NB4 (cell line): Measurements from ENCODE around the gene OR6K3.

Experiments used
- DNase-seq: peaks from one replicate; pipeline ENCODE4 v3.0.0; 2010; ENCODE audit warnings: low read depth
- H3K4me3 ChIP-seq: one replicate; pipeline ENCODE4 v1.5.1; 2011; ENCODE audit warnings: mild to moderate bottlenecking, low read depth, low read length, moderate library complexity
- MAX ChIP-seq: IDR thresholded peaks from 2 replicates; pipeline ENCODE4 v1.6.1; 2011; ENCODE audit warnings: low read depth, low read length
- MYC ChIP-seq: IDR thresholded peaks from 2 replicates; pipeline ENCODE4 v1.6.1; 2011; ENCODE audit warnings: low read depth, low read length
- POLR2A ChIP-seq: IDR thresholded peaks from 2 replicates; pipeline ENCODE4 v1.6.1; 2011; ENCODE audit warnings: mild to moderate bottlenecking; ENCODE audit not compliant: insufficient read length; ENCODE audit errors: extremely low read depth
- TF ChIP-seq, protein P1 (sequence below): IDR thresholded peaks from one replicate; pipeline ENCODE4 v1.5.1; 2012; ENCODE audit warnings: low read depth, low read length

Gene OR6K3

DNA sequence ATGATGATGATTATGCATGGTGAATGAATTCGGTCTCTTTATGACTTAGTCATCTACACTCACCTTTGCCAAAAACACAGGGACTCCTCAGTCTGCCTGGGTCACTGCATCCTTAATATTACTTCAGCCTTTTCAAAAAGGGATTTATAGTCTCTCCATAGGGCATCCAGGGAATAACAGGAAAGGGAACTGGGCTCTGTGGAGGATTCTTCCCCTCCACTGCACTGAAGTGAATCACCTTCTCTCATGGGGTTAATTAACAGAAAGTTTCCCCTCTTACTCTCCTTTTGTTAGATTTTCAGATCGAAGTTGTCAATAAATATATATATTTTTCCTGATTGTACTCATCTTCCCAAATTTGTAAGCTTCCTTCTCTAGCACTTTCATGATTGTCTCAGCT lies at the start of gene OR6K3:
OR6K3 (minus strand) TSS at position 101 of the 400 bp plus-strand sequence. CDS start 2,605 bp downstream, outside the sequence.
- no peak for DNase-seq
- H3K4me3 ChIP-seq: no peak within 1 kb of the TSS
- no peak for TF ChIP-seq POLR2A
- no peak for TF ChIP-seq MAX
- TF ChIP-seq, protein P1, sequence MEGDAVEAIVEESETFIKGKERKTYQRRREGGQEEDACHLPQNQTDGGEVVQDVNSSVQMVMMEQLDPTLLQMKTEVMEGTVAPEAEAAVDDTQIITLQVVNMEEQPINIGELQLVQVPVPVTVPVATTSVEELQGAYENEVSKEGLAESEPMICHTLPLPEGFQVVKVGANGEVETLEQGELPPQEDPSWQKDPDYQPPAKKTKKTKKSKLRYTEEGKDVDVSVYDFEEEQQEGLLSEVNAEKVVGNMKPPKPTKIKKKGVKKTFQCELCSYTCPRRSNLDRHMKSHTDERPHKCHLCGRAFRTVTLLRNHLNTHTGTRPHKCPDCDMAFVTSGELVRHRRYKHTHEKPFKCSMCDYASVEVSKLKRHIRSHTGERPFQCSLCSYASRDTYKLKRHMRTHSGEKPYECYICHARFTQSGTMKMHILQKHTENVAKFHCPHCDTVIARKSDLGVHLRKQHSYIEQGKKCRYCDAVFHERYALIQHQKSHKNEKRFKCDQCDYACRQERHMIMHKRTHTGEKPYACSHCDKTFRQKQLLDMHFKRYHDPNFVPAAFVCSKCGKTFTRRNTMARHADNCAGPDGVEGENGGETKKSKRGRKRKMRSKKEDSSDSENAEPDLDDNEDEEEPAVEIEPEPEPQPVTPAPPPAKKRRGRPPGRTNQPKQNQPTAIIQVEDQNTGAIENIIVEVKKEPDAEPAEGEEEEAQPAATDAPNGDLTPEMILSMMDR: no peak
- no peak for TF ChIP-seq MYC

DNA sequence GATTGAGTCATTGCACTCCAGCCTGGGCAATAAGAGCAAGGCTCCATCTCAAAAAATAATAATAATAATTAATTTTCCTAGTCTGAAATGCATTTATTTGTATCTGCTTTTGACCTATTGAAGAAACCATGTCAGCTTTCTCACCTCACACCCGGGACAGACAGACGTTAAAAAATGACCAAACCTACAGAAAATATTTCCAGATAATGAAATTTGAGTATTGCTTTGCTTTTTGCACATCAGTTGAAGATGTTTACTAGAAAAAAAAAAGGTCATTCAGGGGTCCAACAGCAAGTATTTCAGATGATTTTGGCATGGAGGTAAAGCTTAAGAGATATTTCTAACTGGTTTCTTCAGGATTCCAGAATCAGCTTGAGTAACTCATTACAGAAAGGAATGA lies 33.9 kb upstream of the OR6K3 start, which contains the start of gene OR6K6:
OR6K6 (plus strand) TSS at position 301 of the 400 bp plus-strand sequence. CDS start 168 bp downstream, outside the sequence.
- TF ChIP-seq MYC (no peak), POLR2A (no peak), MAX (no peak)
- TF ChIP-seq, protein P1: no peak
- DNase-seq: no peak
- no peak within 1 kb of the TSS for H3K4me3 ChIP-seq

- DNase-seq: no peak
- no peak for TF ChIP-seq MAX
Observed at GRCh38 chr1:158752155-158752712, 31.7 kb upstream of the OR6K3 start.

GRCh38 chr1:158735848-158736247 lies 15.3 kb upstream of the OR6K3 start:
- DNase-seq: no peak
- TF ChIP-seq MYC: no peak
- TF ChIP-seq POLR2A: no peak
- TF ChIP-seq MAX: no peak
- TF ChIP-seq, protein P1: no peak
- H3K4me3 ChIP-seq: no peak overlapping the region

More at GRCh38 chr1:158752155-158752712, 31.7 kb upstream of the OR6K3 start:
- no peak overlapping the region for H3K4me3 ChIP-seq

GRCh38 chr1:158732524-158732923 lies 12.0 kb upstream of the OR6K3 start:
- TF ChIP-seq MYC (no peak), POLR2A (no peak), MAX (no peak)
- TF ChIP-seq, protein P1: no peak
- no peak for DNase-seq
- H3K4me3 ChIP-seq: no peak overlapping the region

DNA sequence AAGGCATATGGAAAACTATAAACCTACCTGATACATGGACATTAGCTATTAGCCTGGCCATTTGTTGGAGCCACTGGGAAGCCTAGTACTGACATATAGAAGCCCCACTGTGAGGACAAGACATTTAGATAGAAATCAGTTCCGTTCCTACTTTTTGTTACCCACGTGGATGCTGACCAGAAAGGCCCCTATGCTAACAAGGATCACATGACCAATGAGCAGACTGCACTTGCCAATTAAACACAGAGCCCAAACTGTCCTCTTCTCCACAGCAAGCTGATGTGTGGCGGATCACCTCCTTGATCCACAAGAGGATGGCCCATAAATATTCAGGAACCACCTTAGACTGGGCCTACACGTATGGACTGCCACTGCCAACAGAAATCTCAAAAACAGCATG lies 11.2 kb upstream of the OR6K3 start:
- TF ChIP-seq, protein P1: no peak
- TF ChIP-seq MYC (no peak), MAX (no peak), POLR2A (no peak)
- no peak for DNase-seq
- H3K4me3 ChIP-seq: no peak overlapping the region
